ENCODE measurements around the gene PHYHD1.

The PHYHD1 gene

DNA sequence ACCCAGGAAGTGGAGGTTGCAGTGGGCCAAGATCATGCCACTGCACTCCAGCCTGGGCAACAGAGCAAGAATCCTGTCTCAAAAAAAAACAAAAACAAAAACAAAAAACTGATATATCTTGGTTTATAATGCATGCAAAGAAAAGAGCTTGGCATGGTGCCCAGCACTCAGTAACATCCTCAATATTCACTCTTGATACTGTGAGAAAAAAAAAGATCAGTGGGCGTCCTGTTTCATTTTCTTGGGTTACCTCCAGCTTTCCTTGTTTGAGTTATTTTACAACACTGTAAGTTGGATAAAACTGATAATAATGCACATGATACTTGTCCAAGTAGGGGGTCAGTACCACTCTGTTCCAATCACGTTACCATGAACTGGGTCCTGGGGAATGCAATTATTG is 7.8 kb downstream of the PHYHD1 start:
- H3K4me3 ChIP-seq (ENCODE audit: low read depth, low read length), result no peak overlapping the region
- no peak for TF ChIP-seq CTCF (IDR thresholded peaks at IDR 0.05; ENCODE audit: insufficient read depth, low read length, missing control alignments)
- DNase-seq (ENCODE audit: low read depth, low spot score), result no peak
- ChIA-PET POLR2A (interaction anchor here (0.9 kb wide), 1 partner anchor 48 kb away, joined by 3 read pairs; no protein-coding TSS in a partner anchor), CTCF (interaction anchor here (0.7 to 11.2 kb wide), 43 partner anchors 8 to 295 kb away, joined by 3 to 294 read pairs (median 5); partner anchors contain the start of genes DOLK, ENDOG, NUP188 and SH3GLB2)

DNA sequence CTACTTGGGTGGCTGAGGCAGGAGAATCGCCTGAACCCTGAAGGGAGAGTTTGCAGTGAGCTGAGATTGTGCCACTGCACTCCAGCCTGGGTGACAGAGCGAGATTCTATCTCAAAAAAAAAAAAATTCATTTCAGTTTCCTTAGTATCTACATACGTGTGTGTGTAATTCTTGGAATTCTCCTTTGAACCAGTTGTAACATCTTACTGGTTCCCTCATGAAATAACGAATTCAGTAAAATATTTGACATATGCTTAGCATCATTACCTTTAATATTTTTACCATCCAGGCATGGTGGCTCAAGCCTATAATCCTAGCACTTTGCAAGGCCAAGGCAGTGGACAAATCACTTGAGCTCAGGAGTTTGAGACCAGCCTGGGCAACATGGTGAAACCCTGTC is 8.8 kb downstream of the PHYHD1 start:
- CTCF ChIA-PET, result interaction anchor here (0.8 to 11.2 kb wide), 15 partner anchors 7 to 275 kb away, joined by 3 to 294 read pairs (median 16); partner anchors contain the start of genes DOLK, ENDOG, NUP188 and SH3GLB2
- POLR2A ChIA-PET, result interaction anchor here (0.9 kb wide), 1 partner anchor 49 kb away, joined by 3 read pairs; no protein-coding TSS in a partner anchor
- no peak for DNase-seq (ENCODE audit: low read depth, low spot score)
- no peak overlapping the region for H3K4me3 ChIP-seq (ENCODE audit: low read depth, low read length)
- no peak for TF ChIP-seq CTCF (IDR thresholded peaks at IDR 0.05; ENCODE audit: insufficient read depth, low read length, missing control alignments)

DNA sequence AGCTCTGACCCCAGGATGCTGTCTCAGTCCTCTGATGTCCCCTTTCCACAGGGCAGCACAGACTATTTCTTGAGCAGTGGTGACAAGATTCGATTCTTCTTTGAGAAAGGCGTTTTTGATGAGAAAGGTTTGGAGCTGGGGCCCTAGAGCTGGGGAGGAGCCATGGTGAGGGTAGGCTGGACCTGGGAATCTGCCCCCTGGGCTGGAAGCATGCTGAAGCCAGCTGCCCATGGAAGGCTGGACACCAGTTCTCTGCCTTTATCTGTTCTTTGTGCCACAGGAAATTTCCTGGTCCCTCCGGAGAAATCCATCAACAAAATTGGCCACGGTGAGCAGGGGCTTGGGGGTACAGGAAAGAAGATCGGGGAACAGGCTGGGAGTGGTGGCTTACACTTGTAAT is 12.9 kb downstream of the PHYHD1 start:
- no peak overlapping the region for H3K4me3 ChIP-seq (ENCODE audit: low read depth, low read length)
- no peak for DNase-seq (ENCODE audit: low read depth, low spot score)
- ChIA-PET CTCF (interaction anchor here (1.0 to 1.2 kb wide), 2 partner anchors 13 to 73 kb away, joined by 3 to 5 read pairs; partner anchors contain the start of gene PHYHD1), POLR2A (no interaction called here)
- no peak for TF ChIP-seq CTCF (IDR thresholded peaks at IDR 0.05; ENCODE audit: insufficient read depth, low read length, missing control alignments)

- ChIA-PET POLR2A (no interaction called here), CTCF (interaction anchor here (1.1 to 4.2 kb wide), 5 partner anchors 8 to 118 kb away, joined by 3 to 48 read pairs (median 4); partner anchors contain the start of gene PHYHD1)
- no peak overlapping the region for H3K4me3 ChIP-seq (ENCODE audit: low read depth, low read length)
- TF ChIP-seq CTCF (IDR thresholded peaks at IDR 0.05; ENCODE audit: insufficient read depth, low read length, missing control alignments), result no peak
- no peak for DNase-seq (ENCODE audit: low read depth, low spot score)
These were observed 15.5 kb downstream of the PHYHD1 start for GRCh38 chr9:128936171-128936865.

GRCh38 chr9:128937310-128938165 is 16.8 kb downstream of the PHYHD1 start:
- H3K4me3 ChIP-seq (ENCODE audit: low read depth, low read length), result no peak overlapping the region
- TF ChIP-seq CTCF (IDR thresholded peaks at IDR 0.05; ENCODE audit: insufficient read depth, low read length, missing control alignments), result no peak
- CTCF ChIA-PET, result interaction anchor here (0.6 to 4.2 kb wide), 4 partner anchors 10 to 120 kb away, joined by 3 to 48 read pairs (median 4); no protein-coding TSS in a partner anchor

More at GRCh38 chr9:128937310-128938165, 16.8 kb downstream of the PHYHD1 start:
- POLR2A ChIA-PET, result no interaction called here
- DNase-seq (ENCODE audit: low read depth, low spot score), result no peak
